Brain microvascular endothelial cell (primary cell): ENCODE results near the gene TSPEAR.

Experiments used
- DNase-seq: peaks from one replicate; pipeline ENCODE4 v3.0.0-alpha.2; 2020
- H3K27ac ChIP-seq: fragments of 250-450 bp; sonication (Bioruptor Pico); 2 replicates; pipeline ENCODE4 v1.5.1; 2020; ENCODE audit warnings: mild to moderate bottlenecking, moderate library complexity
- H3K27me3 ChIP-seq: fragments of 250-450 bp; sonication (Bioruptor Pico); replicated peaks from 2 replicates; pipeline ENCODE4 v1.5.1; 2020; ENCODE audit warnings: mild to moderate bottlenecking
- H3K36me3 ChIP-seq: fragments of 250-450 bp; sonication (Bioruptor Pico); replicated peaks from 2 replicates; pipeline ENCODE4 v1.5.1; 2020; ENCODE audit warnings: mild to moderate bottlenecking
- H3K4me3 ChIP-seq: 2 replicates; pipeline ENCODE4 v1.5.1; 2011; ENCODE audit warnings: low read depth, mild to moderate bottlenecking, control low read depth, low read length, moderate library complexity
- CTCF ChIP-seq: IDR thresholded peaks from 2 replicates; pipeline ENCODE4 v1.5.1; 2011; ENCODE audit warnings: low read depth, mild to moderate bottlenecking, moderate library complexity, low read length, control low read depth, inconsistent platforms; ENCODE audit errors: missing control alignments
- in situ Hi-C: cut with HindIII; loops from 2 replicates; pipeline ENCODE4 v1.10.0; 2017; ENCODE audit warnings: low sequenced_read_pairs, low pct_ligation_motif_present

The TSPEAR gene

GRCh38 chr21:44751799-44752636 is 40.6 kb upstream of the TSPEAR start:
- Histone ChIP-seq H3K27ac (no peak overlapping the region), H3K4me3 (no peak overlapping the region), H3K27me3 (peaks cover 5% of the 10 kb centered on the region), H3K36me3 (no peaks in the 10 kb centered on the region)
- TF ChIP-seq CTCF: no peak
- in situ Hi-C loops: no loop called here
- DNase-seq: no peak

GRCh38 chr21:44751186-44751798 is 39.9 kb upstream of the TSPEAR start:
- Histone ChIP-seq H3K27ac (no peak overlapping the region), H3K4me3 (no peak overlapping the region), H3K27me3 (peaks cover 8% of the 10 kb centered on the region), H3K36me3 (no peaks in the 10 kb centered on the region)
- in situ Hi-C loops: no loop called here
- DNase-seq: no peak
- no peak for TF ChIP-seq CTCF

DNA sequence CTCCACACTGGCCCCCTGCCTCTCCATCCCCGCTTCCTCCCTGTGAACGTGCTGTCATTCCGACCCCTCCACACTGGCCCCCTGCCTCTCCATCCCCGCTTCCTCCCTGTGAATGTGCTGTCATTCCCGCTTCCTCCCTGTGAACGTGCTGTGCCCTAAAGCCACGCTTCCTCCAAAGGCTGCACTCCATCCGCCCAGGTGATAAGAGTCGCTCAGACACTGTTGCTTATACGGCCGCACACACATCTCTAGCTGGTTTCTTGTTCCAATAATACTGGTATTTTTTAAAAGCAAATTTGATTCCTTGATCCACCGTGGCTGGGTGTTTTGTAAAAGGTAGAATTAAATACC is 39.3 kb upstream of the TSPEAR start:
- H3K4me3 ChIP-seq: no peak overlapping the region
- H3K36me3 ChIP-seq: no peaks in the 10 kb centered on the region
- no peak for DNase-seq
- no peak for TF ChIP-seq CTCF
- peaks cover 8% of the 10 kb centered on the region for H3K27me3 ChIP-seq
- H3K27ac ChIP-seq: no peak overlapping the region
- in situ Hi-C loops: no loop called here

DNA sequence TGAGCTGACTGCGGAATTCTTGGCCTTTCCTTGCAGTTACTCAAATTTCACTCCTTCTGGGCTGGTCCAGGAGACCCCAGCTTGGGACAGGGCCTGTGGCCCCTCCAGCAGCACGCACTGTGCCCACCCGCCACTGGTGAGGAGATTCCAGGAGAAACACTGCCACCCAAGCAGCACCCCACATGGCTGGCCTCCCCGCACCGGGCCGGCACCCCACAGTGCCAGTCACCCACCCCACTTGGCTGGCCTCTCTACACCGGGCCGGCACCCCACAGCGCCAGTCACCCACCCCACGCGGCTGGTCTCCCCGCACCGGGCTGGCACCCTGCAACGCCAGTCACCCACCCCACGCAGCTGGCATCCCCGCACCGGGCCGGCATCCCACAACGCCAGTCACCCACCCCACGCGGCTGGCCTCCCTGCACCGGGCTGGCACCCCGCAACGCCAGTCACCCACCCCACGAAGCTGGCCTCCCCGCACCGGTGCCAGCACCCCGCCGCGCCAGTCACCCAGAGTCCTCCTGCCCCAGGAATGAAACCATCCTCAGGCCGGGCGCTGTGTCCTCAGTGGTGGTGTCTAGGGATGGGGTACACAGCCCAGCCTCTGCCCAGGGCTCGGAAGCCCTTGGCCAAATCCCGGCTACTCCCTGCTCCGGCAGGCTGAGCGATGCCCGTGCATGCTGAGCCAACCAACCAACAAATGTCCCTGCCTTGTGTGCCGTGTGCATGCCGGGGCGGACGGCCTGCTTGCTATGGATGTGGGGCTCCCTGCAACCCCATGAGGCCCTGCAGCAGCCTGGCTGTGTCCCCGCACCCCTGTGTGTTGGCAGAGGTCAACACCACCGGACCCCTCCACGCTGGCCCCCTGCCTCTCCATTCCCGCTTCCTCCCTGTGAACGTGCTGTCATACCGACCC is 38.6 kb upstream of the TSPEAR start:
- in situ Hi-C loops: no loop called here
- Histone ChIP-seq H3K36me3 (no peaks in the 10 kb centered on the region), H3K27me3 (peaks cover 8% of the 10 kb centered on the region), H3K4me3 (no peak overlapping the region), H3K27ac (no peak overlapping the region)
- TF ChIP-seq CTCF: no peak
- DNase-seq: no peak

DNA sequence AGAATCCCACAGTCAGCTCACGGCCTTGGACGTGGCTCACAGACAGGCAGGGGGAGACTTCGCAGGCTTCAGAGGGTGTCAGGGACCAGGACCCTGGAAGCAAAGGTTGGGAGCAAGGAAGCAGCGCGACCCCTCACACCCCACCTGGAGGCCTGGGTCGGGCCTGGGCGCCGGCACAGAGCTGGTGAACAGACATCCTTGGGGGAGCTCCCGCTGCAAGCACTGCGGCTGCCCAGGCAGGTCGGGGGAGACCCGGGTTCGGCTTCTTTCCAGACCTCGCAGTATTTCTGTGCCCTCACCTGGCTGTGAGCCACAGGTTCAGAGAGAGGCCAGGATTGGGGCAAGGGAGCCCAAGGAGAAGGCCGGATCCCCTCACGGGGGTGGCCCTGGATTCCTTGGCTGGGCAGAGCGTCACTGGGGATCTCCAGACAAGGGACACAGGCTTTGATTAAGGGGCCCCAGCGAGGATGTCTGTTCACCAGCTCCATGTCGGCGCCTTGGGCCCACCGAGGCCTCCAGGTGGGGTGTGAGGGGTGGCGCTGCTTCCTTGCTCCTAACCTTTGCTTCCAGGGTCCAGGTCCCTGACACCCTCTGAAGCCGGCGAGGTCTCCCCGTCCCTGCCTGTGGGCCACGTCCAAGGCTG is 37.9 kb upstream of the TSPEAR start:
- Histone ChIP-seq H3K27me3 (peaks cover 8% of the 10 kb centered on the region), H3K36me3 (no peaks in the 10 kb centered on the region), H3K27ac (no peak overlapping the region), H3K4me3 (no peak overlapping the region)
- in situ Hi-C loops: no loop called here
- no peak for TF ChIP-seq CTCF
- DNase-seq: no peak
